Activated effector memory CD4-positive, alpha-beta T cell treated with Interleukin-2 at 50 U/mL for 16 hours (primary cell): ENCODE results near the gene CYP19A1.
"Not testable (repeated sequence)": the region's sequence is repeated elsewhere in the genome, so short reads cannot be mapped to it uniquely, and the experiment has no call there.

Source experiments
- DNase-seq: peaks from one replicate; pipeline ENCODE4 v3.0.0-alpha.2; 2020

The CYP19A1 gene

GRCh38 chr15:51201581-51201980 is 136.8 kb downstream of the CYP19A1 start:
- DNase-seq = no peak

- DNase-seq = no peak
Measured at GRCh38 chr15:51200792-51201191, 137.6 kb downstream of the CYP19A1 start.

GRCh38 chr15:51199541-51199940 is 138.9 kb downstream of the CYP19A1 start:
- no peak for DNase-seq

- no peak for DNase-seq
Measured at GRCh38 chr15:51198701-51199232, 139.6 kb downstream of the CYP19A1 start.

GRCh38 chr15:51195459-51195858 is 142.9 kb downstream of the CYP19A1 start:
- no peak for DNase-seq

GRCh38 chr15:51193979-51194378 is 144.4 kb downstream of the CYP19A1 start:
- no peak for DNase-seq

- DNase-seq = no peak
Measured at GRCh38 chr15:51193526-51193925, 144.9 kb downstream of the CYP19A1 start.

- DNase-seq = peak; percentile 42
Measured at GRCh38 chr15:51192521-51193280, 145.7 kb downstream of the CYP19A1 start.

- DNase-seq = no peak
Measured at GRCh38 chr15:51191766-51192165, 146.6 kb downstream of the CYP19A1 start.

GRCh38 chr15:51191072-51191670 is 147.2 kb downstream of the CYP19A1 start:
- DNase-seq = no peak

- DNase-seq = no peak
Measured at GRCh38 chr15:51190424-51191068, 147.8 kb downstream of the CYP19A1 start.

- DNase-seq = no peak
Measured at GRCh38 chr15:51189669-51190385, 148.6 kb downstream of the CYP19A1 start.

GRCh38 chr15:51188791-51189190 is 149.6 kb downstream of the CYP19A1 start:
- DNase-seq = not testable (repeated sequence)

GRCh38 chr15:51186891-51187290 is 151.5 kb downstream of the CYP19A1 start:
- no peak for DNase-seq

GRCh38 chr15:51186181-51186705 is 152.2 kb downstream of the CYP19A1 start:
- DNase-seq = no peak

GRCh38 chr15:51185213-51186159 is 152.9 kb downstream of the CYP19A1 start:
- DNase-seq = no peak

GRCh38 chr15:51184627-51185026 is 153.8 kb downstream of the CYP19A1 start:
- no peak for DNase-seq

- no peak for DNase-seq
Measured at GRCh38 chr15:51183076-51183475, 155.3 kb downstream of the CYP19A1 start.

GRCh38 chr15:51181905-51182304 is 156.5 kb downstream of the CYP19A1 start:
- DNase-seq = no peak

- DNase-seq = no peak
Measured at GRCh38 chr15:51181221-51181620, 157.2 kb downstream of the CYP19A1 start.

- no peak for DNase-seq
Measured at GRCh38 chr15:51180534-51180933, 157.9 kb downstream of the CYP19A1 start.

GRCh38 chr15:51180011-51180410 is 158.4 kb downstream of the CYP19A1 start:
- no peak for DNase-seq
